HG02763 (cell line): ENCODE measurements around the gene LONP2.
"Not testable (repeated sequence)": the region's sequence is repeated elsewhere in the genome, so short reads cannot be mapped to it uniquely, and the experiment has no call there.

Source experiments
- ATAC-seq: cut with Tn5 transposase; IDR thresholded peaks from one replicate; pipeline ENCODE4 v1.9.1; 2021; ENCODE audit warnings: mild to moderate bottlenecking, moderate library complexity; ENCODE audit not compliant: unreplicated experiment

LONP2 gene

DNA sequence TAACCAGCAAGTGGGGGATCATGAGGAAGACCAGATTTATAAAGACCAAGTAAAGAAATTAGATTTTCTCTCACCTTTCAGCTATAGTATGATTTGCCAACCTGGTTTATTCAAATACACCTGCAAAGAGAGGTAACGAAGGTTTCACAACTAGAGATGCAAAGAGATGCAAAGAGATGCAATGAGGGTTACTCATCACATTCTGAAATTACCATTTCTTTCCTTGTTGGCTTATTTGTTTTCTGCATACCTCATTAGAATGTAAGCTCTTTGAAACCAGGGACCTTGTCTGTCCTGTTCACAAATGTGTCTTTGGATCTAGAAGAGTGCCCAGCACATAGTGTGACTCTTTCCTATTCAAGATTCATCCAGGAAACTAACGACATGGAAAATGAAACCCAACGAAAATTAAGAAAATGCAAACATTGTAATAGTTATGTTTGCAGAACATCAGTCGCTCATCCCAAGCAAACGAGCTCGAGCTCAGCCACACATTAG is 9.0 kb upstream of the LONP2 start:
- ATAC-seq: no peak

GRCh38 chr16:48235556-48236136 is 8.5 kb upstream of the LONP2 start:
- ATAC-seq: no peak

- no peak for ATAC-seq
Measured at GRCh38 chr16:48236286-48236685, 7.8 kb upstream of the LONP2 start.

DNA sequence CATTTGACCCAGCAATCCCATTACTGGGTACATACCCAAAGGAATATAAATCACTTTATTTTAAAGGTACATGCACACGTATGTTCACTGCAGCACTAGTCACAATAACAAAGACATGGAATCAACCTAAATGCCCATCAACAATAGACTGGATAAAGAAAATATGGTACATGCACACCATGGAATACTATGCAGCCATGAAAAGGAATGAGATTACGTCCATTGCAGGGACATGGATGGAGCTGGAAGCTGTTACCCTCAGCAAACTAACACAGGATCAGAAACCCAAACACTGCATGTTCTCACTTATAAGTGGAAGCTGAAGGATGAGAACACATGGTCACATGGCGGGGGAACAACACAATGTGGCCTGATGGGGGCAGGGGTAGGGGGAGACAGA is 4.0 kb upstream of the LONP2 start:
- not testable (repeated sequence) for ATAC-seq

GRCh38 chr16:48244863-48245195 is 729 bp downstream of the LONP2 start:
- no peak for ATAC-seq

GRCh38 chr16:48246066-48246465 is 2.0 kb downstream of the LONP2 start:
- no peak for ATAC-seq

DNA sequence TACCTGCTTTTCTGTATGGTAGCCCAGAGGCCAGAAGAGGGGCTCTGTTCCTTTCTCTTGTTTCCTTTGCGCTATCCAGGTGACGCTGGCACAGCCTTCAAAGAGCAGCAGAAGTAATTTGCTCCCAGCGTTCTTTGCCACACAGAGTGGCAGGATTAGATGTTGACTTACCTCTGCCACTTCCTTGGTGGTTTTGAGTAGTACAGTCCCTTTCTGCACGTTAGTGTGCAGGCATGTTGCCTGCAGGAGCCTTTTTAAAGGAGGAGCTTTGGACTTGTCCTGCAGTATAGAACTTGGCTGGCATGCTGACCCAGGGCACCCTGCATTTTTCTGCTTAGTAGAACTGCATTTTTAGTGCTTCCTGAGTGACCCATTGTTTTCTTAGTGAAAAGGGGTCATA is 3.2 kb downstream of the LONP2 start, which contains the start of gene ABCC11:
Gene ABCC11 (minus strand): TSS at position 229 of the 400 bp plus-strand sequence. CDS start 15,618 bp downstream, outside the sequence.
- ATAC-seq: no peak

- ATAC-seq: no peak
Measured at GRCh38 chr16:48250520-48251278, 6.6 kb downstream of the LONP2 start.

GRCh38 chr16:48252013-48252412 is 7.9 kb downstream of the LONP2 start:
- no peak for ATAC-seq

GRCh38 chr16:48256579-48257177 is 12.6 kb downstream of the LONP2 start:
- no peak for ATAC-seq

- no peak for ATAC-seq
Measured at GRCh38 chr16:48261569-48261968, 17.5 kb downstream of the LONP2 start.

GRCh38 chr16:48262631-48263030 is 18.5 kb downstream of the LONP2 start:
- ATAC-seq: no peak

DNA sequence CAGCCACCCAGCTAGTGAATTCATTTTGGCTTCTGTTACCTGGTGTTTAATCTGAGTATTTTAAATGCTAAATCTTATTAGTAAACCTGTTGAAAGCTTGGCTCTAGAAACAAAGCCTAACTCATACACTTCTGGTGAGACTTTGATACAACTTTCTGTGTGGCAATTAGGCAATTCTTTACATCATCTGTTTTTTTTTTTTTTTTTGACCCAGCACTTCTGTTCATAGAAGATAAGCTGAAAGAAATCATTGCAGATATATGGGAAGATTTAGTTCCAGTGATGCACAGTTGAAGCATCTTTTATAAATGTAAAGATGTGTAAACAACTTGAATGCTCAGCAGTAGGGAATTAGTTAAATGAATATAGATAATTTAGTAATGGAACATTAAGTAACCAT is 24.9 kb downstream of the LONP2 start:
- no peak for ATAC-seq

DNA sequence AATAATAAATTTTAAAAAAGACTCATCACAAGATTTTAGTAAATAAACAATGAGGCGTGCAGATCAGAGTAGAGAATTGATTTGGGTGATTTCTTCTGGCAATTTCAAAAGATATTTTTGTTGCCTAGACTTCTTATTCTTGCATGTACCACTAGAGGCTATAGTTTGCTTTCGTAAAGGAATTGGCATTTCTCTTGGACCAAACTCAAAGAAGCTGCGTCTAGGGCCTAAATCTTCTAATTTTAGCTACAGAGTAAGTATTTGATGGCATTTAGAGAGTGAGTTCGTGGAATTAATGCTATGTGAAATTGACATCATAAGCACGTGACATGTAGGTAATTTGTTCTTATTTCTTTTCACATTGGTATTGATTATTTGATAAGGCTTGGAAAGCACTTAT is 27.6 kb downstream of the LONP2 start:
- ATAC-seq: no peak

GRCh38 chr16:48272837-48273421 is 28.8 kb downstream of the LONP2 start:
- no peak for ATAC-seq

DNA sequence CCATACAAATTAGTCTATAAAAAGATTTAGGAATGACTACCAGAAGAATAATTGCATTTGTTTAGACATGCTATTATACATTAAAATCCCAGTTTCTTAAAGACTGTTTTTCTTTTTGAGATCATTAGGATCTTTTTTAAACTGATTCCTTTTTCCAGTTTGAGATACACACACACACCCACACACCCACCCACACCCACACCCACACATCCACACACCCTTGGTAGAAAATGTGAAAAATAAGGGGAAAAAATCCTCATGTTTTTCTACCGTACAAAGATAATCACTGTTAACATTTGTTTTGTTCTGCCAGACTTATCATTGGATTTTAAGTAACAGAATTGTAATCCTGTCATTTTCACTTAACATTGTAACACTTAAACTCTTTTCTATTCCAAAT is 30.4 kb downstream of the LONP2 start:
- no peak for ATAC-seq

DNA sequence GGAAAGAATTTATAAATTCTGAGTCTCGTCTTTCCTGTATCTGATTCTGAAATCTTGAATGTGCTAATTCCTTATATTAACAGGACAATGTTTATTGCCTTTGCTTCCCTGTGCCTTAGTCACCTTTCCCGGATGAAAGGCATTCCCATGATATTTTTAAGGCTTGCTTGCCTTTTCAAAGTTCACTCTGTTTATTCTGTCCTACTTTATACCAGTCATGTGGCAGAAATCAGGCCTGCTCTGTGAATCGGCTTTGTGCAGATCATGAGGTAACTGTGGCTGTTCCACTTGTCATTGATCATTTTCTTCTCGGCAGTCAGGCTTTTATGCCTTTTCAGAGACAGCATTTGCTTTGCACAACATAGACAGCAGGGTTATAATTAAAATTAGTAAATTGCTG is 32.0 kb downstream of the LONP2 start:
- ATAC-seq: no peak

GRCh38 chr16:48277158-48277557 is 33.1 kb downstream of the LONP2 start:
- no peak for ATAC-seq

GRCh38 chr16:48279199-48279598 is 35.1 kb downstream of the LONP2 start:
- no peak for ATAC-seq

DNA sequence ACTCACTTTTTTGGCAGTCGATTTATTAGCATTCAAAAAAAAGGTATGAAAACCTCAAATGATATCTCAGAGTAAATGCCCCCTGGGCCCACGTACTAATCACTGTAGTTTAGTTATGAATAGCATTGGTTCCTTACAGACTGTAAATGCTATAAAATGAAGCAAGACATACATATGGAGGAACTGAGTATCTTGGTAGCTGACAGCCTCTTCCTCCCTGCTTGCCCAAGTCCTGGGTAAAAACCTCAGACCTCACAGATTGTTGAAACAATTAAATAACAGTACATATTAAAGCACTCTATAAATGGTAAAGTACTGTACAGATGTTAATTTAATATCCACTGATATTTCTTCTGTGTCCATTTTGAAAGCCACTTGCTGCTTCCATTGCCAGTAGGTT is 36.4 kb downstream of the LONP2 start:
- ATAC-seq: no peak

GRCh38 chr16:48282636-48283263 is 38.6 kb downstream of the LONP2 start:
- ATAC-seq: no peak
